Measurements from ENCODE around the gene ANLN. TPM values are rescaled to one million over a fixed set of nuclear protein-coding genes. Genes with fewer than 3 reads are reported as not detected.

ANLN gene
- polyA plus RNA-seq, 1 donor from 2014 or later, result 5.8 TPM

DNA sequence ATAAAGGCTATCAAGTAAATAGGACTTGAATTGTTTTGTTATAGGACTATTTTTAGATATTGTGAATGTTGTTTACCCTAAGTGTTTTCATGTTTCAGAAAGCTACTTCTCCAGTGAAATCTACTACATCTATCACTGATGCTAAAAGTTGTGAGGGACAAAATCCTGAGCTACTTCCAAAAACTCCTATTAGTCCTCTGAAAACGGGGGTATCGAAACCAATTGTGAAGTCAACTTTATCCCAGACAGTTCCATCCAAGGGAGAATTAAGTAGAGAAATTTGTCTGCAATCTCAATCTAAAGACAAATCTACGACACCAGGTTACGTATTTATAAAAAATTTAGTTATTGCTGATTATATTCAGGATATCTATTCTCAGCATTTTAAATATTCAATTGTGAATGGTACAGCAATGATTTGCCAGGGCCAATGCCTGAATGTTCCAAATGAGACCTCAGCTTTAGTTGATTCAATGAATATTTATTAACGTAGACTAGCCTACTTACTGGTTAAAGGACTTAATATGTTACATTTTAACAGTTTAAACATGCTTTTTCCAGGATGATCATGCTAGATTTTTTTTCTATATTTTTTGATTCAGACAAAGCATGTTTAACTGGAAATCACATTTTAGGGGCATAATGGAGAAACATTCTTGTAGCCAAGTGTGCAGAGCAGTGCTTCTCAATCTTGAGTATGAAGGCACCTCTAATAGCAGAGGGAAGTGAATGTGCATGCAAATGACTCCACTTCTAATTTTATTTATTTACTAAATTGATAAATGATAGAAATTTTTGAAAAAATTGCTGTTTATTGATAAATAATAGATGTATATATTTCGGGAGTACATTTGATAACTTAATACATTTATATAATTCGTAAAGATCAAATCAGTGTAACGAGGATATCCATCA is 18.2 kb downstream of the ANLN start:
- Histone ChIP-seq H3K9me3 (ENCODE audit: low read length) (no peaks in the 10 kb centered on the region), H3F3A (ENCODE audit: insufficient read depth, low read length, poor library complexity, severe bottlenecking) (no peaks in the 10 kb centered on the region), H4K20me1 (ENCODE audit: insufficient read depth) (no peaks in the 10 kb centered on the region), H3K27ac (ENCODE audit: low read length) (no peak overlapping the region), H3K9ac (ENCODE audit: low read length) (no peak overlapping the region), H3K27me3 (ENCODE audit: insufficient read depth, low read depth, low read length) (no peaks in the 10 kb centered on the region), H3K4me2 (ENCODE audit: low read length) (no peak overlapping the region), H3K79me2 (replicated peaks; ENCODE audit: insufficient read depth, low read length) (no peaks in the 10 kb centered on the region), H2AFZ (ENCODE audit: low read depth, low read length) (no peak overlapping the region), H3K4me3 (ENCODE audit: low read length) (no peak overlapping the region), H3K9me2 (ENCODE audit: insufficient read depth, low read length) (no peaks in the 10 kb centered on the region), H3K36me3 (ENCODE audit: insufficient read depth, low read length) (no peaks in the 10 kb centered on the region)
- TF ChIP-seq MXI1 (conservative IDR thresholded peaks at IDR 0.05; ENCODE audit: poor library complexity, severe bottlenecking), result no peak
- TF ChIP-seq, protein P1, sequence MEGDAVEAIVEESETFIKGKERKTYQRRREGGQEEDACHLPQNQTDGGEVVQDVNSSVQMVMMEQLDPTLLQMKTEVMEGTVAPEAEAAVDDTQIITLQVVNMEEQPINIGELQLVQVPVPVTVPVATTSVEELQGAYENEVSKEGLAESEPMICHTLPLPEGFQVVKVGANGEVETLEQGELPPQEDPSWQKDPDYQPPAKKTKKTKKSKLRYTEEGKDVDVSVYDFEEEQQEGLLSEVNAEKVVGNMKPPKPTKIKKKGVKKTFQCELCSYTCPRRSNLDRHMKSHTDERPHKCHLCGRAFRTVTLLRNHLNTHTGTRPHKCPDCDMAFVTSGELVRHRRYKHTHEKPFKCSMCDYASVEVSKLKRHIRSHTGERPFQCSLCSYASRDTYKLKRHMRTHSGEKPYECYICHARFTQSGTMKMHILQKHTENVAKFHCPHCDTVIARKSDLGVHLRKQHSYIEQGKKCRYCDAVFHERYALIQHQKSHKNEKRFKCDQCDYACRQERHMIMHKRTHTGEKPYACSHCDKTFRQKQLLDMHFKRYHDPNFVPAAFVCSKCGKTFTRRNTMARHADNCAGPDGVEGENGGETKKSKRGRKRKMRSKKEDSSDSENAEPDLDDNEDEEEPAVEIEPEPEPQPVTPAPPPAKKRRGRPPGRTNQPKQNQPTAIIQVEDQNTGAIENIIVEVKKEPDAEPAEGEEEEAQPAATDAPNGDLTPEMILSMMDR (IDR thresholded peaks at IDR 0.05; ENCODE audit: poor library complexity, severe bottlenecking), result no peak
- no peak for TF ChIP-seq POLR2AphosphoS5 (IDR thresholded peaks at IDR 0.05)
- TF ChIP-seq, protein P2, sequence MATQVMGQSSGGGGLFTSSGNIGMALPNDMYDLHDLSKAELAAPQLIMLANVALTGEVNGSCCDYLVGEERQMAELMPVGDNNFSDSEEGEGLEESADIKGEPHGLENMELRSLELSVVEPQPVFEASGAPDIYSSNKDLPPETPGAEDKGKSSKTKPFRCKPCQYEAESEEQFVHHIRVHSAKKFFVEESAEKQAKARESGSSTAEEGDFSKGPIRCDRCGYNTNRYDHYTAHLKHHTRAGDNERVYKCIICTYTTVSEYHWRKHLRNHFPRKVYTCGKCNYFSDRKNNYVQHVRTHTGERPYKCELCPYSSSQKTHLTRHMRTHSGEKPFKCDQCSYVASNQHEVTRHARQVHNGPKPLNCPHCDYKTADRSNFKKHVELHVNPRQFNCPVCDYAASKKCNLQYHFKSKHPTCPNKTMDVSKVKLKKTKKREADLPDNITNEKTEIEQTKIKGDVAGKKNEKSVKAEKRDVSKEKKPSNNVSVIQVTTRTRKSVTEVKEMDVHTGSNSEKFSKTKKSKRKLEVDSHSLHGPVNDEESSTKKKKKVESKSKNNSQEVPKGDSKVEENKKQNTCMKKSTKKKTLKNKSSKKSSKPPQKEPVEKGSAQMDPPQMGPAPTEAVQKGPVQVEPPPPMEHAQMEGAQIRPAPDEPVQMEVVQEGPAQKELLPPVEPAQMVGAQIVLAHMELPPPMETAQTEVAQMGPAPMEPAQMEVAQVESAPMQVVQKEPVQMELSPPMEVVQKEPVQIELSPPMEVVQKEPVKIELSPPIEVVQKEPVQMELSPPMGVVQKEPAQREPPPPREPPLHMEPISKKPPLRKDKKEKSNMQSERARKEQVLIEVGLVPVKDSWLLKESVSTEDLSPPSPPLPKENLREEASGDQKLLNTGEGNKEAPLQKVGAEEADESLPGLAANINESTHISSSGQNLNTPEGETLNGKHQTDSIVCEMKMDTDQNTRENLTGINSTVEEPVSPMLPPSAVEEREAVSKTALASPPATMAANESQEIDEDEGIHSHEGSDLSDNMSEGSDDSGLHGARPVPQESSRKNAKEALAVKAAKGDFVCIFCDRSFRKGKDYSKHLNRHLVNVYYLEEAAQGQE (IDR thresholded peaks at IDR 0.05; ENCODE audit: borderline replicate concordance), result no peak
- no peak for TF ChIP-seq TAF1 (IDR thresholded peaks at IDR 0.05; ENCODE audit: low read depth)
- no peak for TF ChIP-seq EP300 (conservative IDR thresholded peaks at IDR 0.05; ENCODE audit: poor library complexity, severe bottlenecking)
- TF ChIP-seq SMC3 (conservative IDR thresholded peaks at IDR 0.05; ENCODE audit: poor library complexity), result no peak
- no peak for TF ChIP-seq RAD21 (conservative IDR thresholded peaks at IDR 0.05)
- TF ChIP-seq EZH2 (IDR thresholded peaks at IDR 0.05; ENCODE audit: borderline replicate concordance, insufficient read depth, low read length, poor library complexity, severe bottlenecking), result no peak

GRCh38 chr7:36408589-36408988 is 18.9 kb downstream of the ANLN start:
- H3K79me2 ChIP-seq (replicated peaks; ENCODE audit: insufficient read depth, low read length), result no peaks in the 10 kb centered on the region
- H3K4me3 ChIP-seq (ENCODE audit: low read length), result no peak overlapping the region
- H3K4me2 ChIP-seq (ENCODE audit: low read length), result no peak overlapping the region

More at GRCh38 chr7:36408589-36408988, 18.9 kb downstream of the ANLN start:
- TF ChIP-seq EP300 (conservative IDR thresholded peaks at IDR 0.05; ENCODE audit: poor library complexity, severe bottlenecking), result no peak
- no peak for TF ChIP-seq POLR2AphosphoS5 (IDR thresholded peaks at IDR 0.05)
- TF ChIP-seq EZH2 (IDR thresholded peaks at IDR 0.05; ENCODE audit: borderline replicate concordance, insufficient read depth, low read length, poor library complexity, severe bottlenecking), result no peak
- no peak for TF ChIP-seq RAD21 (conservative IDR thresholded peaks at IDR 0.05)
- TF ChIP-seq SMC3 (conservative IDR thresholded peaks at IDR 0.05; ENCODE audit: poor library complexity), result no peak
- TF ChIP-seq, protein P1 (IDR thresholded peaks at IDR 0.05; ENCODE audit: poor library complexity, severe bottlenecking), result no peak
- TF ChIP-seq, protein P2 (IDR thresholded peaks at IDR 0.05; ENCODE audit: borderline replicate concordance), result no peak
- no peak for TF ChIP-seq MXI1 (conservative IDR thresholded peaks at IDR 0.05; ENCODE audit: poor library complexity, severe bottlenecking)
- TF ChIP-seq TAF1 (IDR thresholded peaks at IDR 0.05; ENCODE audit: low read depth), result no peak
- Histone ChIP-seq H3K9me2 (ENCODE audit: insufficient read depth, low read length) (no peaks in the 10 kb centered on the region), H3K27me3 (ENCODE audit: insufficient read depth, low read depth, low read length) (no peaks in the 10 kb centered on the region), H2AFZ (ENCODE audit: low read depth, low read length) (no peak overlapping the region), H3F3A (ENCODE audit: insufficient read depth, low read length, poor library complexity, severe bottlenecking) (no peaks in the 10 kb centered on the region), H3K9ac (ENCODE audit: low read length) (no peak overlapping the region), H4K20me1 (ENCODE audit: insufficient read depth) (no peaks in the 10 kb centered on the region), H3K9me3 (ENCODE audit: low read length) (no peaks in the 10 kb centered on the region), H3K27ac (ENCODE audit: low read length) (no peak overlapping the region), H3K36me3 (ENCODE audit: insufficient read depth, low read length) (no peaks in the 10 kb centered on the region)

All from neural cell (in vitro differentiated cells).